Muscle of back (tissue), 11 donors: Measurements from ENCODE around the gene PROM1. TPM values are rescaled to one million over a fixed set of nuclear protein-coding genes. Genes with fewer than 3 reads are reported as not detected.
A peak's percentile ranks its signal among the peaks of the same experiment; 100 is the strongest.

Experiments used
- DNase-seq, 3 donors: peaks; one replicate each; pipeline versions ENCODE4 v3.0.0 to v3.0.0-alpha.2; 2013
- polyA plus RNA-seq, 10 donors: library from polyadenylated mRNA; unstranded; fragments of 120-200 nt; gene quantifications; one replicate each; pipeline ENCODE4 v1.2.1, GENCODE V29; 2013; ENCODE audit not compliant: insufficient read length in 10 of 10

Gene PROM1
- polyA plus RNA-seq, 10 donors = 28.7 to 64.3 (median 43.5) TPM

DNA sequence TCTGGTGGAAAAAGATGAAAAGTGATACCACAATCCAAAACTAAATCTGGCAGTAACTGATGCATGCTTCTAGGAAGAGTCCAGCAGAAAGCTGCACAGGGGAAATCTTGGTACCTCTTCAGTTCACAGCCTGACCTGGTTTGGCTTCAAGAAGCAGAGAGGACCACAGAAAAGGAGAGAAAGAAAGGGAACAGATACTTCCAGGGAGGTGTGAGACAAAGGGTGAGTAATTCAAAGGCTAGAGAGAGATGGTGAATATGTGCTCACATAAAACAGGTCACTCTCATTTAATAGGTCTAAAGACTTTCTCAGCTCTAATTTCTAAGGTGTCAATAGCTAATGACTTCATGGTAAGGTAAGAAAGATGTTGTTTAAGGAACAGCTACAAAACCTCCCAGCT lies 132.0 kb downstream of the PROM1 start:
- no peak for DNase-seq

DNA sequence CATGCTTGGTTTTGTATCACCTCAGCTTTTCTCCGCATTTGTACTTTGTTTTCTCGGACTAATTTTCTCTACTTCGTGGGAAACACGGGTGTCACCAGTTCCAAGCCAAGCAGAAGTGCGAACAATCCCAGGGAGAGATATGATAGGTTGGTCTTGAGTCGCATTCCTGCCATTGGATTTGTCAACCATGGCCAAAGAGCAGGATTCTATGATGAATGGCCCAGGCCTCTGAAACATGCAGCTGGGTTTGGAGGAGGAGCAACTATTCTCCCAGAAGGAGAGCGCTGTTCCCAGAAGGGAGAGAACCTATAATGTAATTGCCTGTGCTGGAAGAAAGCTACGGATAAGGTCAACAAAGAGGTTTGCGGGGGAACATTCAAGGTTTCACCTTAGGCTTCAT lies 135.0 kb downstream of the PROM1 start:
- DNase-seq = no peak

DNA sequence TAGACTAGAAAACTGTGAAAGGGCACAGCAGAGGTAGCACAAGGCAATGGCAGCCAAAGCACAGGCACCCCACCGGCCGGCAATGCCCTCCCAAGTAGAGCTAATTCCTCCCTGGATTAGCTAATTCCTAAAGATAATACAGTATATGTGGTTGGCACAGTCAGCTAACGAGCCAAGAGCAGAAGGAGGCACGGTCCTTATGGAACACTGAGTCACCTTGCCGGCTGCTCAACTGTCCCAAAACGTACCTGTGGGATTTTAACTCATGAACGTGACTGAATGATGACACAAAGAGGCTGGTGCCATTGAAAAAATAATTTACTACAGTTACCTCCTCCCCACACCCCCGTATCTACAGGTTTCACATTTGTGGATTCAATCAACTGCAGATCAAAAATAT lies 136.1 kb downstream of the PROM1 start:
- DNase-seq = no peak

DNA sequence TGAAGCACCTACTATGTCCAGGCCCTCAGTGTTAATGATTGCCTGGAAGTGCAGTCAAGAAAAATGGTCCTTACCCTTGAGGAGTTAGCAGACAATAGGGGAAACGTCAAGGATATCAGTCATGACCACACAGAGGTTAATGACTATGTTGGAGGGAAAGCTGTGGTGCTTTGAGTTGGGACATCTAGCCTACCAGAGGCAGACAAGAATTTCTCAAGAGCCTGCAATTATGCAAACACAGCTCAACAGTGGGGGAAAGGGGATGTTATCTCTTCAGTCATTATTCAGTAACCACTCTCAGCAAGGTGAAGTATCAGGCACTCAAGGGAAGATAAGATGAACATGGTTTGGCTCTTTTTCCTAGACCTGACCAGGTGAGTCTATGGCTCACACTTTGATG lies 138.3 kb downstream of the PROM1 start:
- DNase-seq = no peak

DNA sequence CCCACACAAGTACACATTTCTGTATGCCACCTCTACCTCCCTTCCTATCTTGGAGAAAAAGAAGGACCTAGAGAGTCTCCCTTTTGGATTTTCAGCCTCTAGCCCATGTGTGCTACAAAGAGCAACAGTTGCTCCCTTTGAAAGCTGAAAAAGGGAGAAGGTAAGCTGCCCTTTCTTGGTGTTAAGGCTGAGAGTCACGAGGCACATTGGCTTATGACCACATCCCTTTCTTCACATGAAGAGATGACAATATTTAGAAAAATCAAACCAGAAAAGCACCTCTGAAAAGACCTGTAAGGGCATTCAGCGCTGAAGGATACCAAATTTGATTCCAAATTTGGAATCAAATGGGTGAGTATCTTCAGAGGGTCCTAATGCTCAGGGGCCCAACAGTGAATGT lies 138.9 kb downstream of the PROM1 start:
- DNase-seq = no peak

DNA sequence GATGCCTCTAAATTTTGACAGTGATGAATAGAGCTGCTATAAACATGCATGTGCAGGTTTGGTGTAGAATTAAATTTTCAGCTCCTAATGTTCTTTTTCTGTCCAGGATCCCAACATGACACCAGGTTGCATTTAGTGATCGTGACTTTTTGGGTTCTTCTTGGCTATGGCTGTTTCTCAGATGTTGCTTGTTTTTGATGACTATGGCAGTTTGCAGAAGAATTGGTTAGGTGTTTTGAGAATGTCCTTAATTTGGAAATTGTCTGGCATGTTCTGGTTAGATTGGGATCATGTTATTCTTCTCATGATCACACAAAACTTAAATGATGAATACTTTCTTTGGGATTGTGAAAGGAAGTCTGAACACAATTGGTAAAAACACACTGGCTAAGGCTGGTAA lies 141.5 kb downstream of the PROM1 start:
- DNase-seq = no peak

DNA sequence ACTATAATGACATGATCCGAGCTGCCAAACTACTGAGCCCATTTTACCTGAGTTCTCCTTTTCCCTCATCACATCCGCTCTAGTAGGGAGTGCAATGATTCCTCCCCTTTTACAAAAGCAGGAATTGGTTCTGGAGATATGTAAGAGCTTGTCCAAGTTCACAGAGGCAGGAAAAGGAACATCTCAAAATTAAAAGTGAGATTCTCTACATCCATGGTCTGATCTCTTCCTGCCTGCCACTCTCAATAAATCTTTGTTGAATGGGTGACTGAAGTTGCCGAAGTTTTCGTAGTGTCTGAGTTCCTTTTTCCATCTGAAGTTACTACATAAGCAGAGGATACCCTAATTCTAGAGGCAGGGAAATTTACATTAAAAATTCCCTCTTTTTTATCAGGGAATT lies 145.2 kb downstream of the PROM1 start, which contains the start of gene FGFBP1:
Gene FGFBP1 (minus strand): TSS at position 101 of the 400 bp plus-strand sequence. CDS start 2,108 bp downstream, outside the sequence.
- DNase-seq = no peak

DNA sequence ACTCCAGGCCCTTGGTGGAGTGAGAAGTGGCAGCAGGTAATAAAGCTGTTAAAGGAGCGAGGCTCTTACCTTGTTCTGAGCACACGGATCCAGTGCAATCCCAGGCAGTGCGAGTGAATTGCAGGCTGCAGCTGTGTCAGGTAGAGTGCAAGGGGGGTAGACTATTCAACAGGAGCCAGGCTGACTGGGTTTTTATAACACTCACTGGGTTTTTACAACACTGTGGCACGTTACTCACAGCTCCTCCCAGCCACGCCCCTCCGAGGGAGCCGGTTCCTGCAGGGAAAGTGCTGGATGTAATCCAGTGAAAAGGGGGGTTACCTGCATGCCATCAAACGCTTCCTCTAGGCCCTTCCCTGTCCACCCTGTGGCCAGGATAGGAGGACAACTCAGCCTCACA lies 145.6 kb downstream of the PROM1 start:
- DNase-seq = no peak

DNA sequence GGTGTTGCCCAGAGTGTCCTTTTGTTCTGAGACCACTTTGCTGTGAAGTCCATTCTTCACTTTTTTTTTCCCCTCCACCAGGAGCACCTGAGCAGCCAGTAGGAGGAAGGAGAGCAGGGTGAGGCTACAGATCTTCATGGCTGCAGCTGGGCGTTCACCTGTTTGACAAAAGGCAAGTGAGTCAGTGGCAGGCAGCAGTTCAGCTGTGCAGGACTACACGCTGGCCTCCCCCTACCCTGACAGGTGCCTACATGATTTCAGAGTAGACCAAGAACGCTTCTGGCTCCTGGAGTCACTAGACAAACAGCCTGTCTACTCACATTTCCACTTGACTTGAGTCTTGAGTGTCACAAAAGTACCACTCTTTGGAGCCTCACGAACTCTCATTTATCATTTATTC lies 147.3 kb downstream of the PROM1 start:
- peak in 1 of 3 donors; percentile 9 for DNase-seq

DNA sequence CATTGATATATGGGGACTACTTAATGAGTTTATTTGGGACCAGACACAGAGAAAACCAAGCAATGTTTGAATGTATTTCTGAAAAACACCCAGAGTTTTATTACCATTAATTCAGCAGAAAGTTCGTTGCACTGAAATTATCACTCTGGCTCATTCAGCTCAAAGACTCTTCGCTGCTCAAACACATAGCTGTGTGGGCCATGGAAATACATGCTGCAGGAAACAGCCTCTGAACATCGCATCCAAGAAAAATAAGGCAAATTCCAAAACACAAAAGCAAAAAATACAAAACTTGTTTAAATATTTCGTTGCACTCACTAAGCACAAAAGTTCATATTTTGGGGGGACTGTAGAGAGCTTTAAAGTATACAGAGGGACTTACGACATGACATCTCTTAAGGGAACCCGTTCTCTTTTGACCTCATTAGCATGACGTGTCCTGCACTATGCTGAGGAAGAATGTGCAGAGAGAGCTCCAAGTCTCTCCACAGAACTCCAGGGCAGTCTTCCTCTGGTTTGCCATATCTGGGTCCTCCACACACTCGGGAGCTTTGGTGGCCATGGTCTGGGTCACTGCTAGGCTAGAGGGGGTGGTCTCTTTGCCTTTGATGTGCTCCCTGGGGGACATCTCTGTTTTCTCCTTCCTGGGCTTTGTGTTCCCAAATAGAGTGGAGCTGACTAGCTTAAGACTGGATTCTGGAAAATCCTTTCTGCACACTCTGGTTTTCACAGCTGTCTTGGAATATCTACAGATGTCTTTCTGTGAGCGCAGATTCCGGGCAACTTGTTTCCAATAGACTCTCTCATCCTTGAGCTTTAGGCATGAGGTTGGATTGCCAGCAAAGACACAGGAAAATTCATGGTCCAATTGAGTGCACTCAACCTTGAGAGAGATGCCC lies 148.1 kb downstream of the PROM1 start:
- DNase-seq = peak in 1 of 3 donors; percentile 14

DNA sequence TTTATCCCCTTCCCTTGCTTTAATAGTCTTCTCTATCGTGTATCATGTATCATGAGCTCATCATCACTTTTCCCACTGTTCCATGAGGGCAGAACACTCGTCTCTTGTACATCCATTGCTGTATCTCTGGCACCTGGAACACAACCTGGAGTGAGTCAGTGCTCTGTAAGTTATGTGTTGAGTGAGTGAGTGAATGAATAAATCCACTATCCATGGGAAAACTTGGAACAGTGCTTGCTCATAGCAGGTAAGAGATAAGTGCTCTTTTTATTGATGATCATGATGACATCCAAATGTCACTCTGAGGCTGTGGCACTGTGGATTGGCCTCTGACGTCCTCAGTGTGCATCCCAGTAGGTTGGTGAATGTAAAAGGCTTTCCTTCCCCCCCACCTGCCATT lies 149.6 kb downstream of the PROM1 start:
- DNase-seq = no peak

DNA sequence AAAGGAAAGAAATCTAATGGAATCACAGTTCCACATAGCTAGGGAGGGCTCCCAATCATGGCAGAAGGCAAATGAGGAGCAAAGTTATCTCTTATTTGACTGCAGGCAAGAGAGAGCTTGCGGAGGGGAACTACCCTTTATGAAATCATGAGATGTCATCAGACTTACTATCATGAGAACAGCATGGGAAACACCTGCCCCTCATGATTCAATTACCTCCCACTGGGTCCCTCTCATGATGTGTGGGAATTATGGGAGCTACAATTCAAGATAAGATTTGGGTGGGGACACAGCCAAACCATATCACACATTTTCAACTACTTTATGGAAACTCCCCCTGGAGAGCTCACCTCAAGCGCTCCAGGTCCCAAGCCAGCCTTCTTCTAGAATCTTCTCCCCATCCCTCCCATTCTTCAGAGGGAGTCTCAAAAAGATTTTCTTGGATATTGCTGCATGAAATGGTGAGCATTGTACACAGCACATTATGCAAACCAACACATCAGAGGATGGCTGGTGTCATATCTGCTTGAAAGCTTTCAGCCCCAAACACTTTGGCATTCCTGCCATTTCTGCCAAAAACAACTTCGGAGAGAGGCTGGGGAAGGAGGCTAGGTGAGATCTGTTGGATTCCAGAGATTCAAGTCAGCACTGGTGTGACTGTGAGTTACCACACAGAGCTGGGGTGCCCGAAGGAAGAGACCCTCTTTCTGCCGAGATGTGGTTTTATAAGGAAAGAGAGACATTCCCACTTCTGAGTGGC lies 152.2 kb downstream of the PROM1 start:
- DNase-seq = no peak

DNA sequence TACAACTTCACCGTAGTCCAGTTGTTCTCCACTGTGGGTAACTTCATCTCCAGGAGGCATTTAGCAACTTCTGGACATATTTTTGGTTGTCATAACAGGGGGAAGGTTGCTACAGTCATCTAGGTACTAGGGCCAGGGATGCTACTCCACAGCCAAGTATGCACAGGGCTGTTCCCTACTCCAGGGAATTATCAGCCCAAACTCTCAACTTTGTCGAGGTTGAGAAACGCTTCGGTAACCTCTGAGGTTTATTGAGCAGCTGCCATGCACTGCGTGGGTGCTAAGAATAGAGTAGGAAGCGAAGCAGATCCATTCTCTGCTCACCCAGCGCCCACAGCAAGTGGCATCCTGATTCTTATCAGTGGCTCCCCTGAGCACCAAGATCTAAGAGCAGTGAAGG lies 153.5 kb downstream of the PROM1 start:
- no peak for DNase-seq

DNA sequence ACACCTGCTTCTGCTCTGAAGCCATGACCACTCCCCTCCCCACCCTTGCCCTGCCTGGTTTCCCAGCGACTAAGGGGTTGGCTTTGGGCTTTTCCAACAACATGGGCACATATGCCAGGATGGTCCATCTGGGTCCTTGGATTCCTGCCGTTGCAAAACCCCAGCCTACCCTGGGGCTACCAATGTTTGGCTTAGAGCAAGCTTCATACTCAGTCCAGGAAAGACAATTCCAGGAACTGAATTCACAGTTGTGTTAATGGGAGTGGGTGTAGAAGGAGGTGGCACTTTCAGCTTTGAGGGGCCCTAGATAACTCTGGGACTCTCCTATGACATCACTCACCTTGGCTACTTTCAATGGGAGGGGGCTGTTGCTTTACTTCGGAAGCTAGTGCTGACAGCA lies 154.3 kb downstream of the PROM1 start:
- no peak for DNase-seq

DNA sequence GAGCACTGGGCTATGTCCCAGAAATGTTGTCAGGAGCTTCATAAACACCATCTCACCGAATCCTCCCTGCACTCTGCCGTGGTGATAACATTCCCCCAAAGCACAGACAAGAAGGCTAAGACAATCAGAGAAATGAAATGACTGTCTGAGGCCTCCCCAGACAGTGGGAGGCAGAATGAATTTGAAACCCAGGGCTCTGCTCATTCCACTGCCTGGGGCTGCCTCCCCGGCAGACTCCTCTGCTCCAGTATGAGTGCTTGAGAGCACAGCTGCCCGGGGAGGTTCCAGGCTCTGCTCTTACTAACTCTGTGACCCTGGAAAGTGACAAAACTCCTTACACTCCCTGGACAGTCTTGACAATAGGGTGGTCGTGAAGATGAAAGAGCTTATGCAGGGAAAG lies 154.9 kb downstream of the PROM1 start:
- no peak for DNase-seq

DNA sequence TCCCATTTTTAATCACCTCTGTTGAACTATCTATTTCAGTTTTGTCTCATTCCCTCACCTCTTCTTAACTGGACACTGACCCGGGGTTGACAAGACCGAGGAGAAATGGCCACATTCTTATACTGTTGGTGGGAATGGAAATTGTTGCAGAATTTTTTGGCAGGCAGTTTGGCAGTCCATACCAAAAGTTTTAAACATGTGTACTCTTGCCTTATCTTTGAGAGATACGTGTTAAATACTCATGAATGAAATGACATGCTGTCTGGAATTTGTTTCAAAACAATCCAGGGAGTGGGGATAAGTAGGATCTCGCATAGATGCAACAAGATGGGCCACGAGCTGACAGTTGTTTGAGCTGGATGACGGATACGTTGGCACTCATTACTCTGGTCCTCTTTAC lies 157.3 kb downstream of the PROM1 start:
- no peak for DNase-seq

DNA sequence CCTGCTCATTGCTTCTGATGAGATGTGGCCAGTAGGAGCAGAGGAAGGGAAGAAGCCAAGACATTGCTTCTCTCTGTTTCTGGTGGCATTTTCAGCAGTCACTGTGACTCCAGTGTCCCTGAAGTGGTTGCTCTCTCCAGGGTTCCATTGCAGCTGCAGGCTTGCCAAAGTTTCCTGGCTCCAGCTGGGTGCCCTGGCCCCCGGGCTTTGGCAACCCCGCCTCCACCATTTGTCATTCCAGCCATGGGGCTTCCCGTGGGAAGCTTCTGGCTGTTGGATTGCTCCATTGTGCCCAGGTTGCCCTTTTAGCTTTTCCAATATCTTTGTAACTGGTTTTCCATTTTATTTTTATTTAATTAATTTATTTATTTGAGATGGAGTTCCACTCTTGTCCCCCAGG lies 158.0 kb downstream of the PROM1 start:
- no peak for DNase-seq

DNA sequence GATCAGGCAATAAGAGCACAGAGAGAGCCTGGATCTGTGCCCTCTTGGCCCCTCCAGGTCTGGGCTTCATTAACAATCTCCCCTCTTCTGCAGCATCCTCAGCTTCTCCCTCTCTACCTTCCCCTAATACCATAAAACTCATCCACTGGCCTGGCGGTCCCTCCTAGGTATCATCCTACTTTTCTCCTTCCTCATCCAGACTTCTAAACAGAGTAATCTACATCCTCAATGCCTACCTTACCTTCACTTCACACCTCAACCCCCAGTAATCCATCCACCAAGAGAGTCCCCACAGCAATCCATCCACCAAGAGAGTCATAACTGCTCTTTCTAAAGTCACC lies 162.3 kb downstream of the PROM1 start:
- DNase-seq = no peak

DNA sequence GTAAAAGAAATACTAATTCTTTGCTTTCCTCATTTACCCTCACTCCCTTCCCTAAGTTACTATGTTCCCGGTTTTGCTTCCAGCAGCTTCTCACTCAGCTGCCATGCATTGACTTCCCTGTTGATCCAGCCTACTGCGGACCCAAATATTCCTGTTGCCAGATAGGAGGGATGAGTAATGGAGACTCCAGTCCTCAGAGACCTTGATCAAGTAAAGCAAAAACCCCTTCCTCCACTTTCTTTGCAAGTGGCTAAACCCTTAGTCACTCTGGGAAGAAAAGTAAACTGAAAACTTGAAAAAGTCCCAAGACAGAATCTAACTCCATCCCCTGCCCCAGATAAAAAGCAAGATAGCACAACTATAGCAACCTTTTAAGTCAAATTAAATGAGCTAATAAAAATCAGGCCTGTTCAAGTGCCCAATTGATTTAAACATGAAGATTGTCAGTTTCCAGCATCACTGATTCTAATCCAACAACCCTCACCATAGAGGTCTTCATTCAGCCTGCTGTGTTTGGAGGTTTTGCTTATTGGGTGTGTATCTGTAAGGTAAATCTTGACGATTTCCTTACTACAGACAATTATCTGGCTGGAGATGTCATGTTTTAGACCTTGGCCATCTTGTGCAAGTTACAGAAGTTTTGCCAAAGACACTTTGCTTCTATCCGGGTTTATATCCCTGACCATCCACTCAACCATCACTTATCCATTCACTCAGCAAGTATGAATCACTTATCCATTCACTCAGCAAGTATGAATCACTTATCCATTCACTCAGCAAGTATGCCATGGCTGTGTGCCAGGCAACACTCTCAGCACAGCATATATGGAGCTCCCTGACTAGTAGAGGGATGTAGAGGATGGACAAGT lies 162.9 kb downstream of the PROM1 start:
- peak; percentile 20 to 95 (median 30) for DNase-seq

DNA sequence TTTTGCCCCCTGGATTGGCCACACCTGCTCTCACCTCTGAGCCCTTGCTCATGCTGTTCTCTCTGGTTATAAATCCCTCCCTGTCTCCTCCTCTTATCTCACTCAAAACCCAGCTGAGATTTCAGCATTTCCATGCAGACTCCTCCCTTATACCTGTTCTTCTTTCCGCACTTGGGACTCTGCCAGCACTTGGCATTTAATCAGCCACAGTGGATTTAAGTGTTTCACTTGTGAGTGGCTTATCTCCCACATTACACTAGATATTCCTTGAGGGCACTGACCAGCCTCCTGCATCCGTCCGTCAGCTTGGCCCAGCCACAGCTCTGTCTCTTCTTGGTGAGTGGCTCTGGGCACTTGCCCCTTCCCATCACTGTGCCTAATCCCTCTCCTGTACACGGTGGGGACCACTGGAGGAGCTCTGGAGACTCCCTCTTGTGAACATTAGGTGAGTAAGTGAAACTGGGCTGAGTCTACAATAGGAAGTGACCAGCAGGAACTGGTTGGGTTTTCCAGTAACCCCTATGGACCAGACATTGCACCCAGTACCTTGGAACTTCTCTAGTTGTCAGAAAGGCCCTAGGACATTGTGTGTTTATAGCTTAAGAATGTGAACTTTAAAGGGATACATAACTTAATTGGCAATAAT lies 165.2 kb downstream of the PROM1 start:
- no peak for DNase-seq
